ENCODE results near the gene TVP23A. TPM values are rescaled to one million over a fixed set of nuclear protein-coding genes. Genes with fewer than 3 reads are reported as not detected.
"Not testable (repeated sequence)": the region's sequence is repeated elsewhere in the genome, so short reads cannot be mapped to it uniquely, and the experiment has no call there.

TVP23A gene
- polyA plus RNA-seq, 1 donor, result 2.3 TPM

DNA sequence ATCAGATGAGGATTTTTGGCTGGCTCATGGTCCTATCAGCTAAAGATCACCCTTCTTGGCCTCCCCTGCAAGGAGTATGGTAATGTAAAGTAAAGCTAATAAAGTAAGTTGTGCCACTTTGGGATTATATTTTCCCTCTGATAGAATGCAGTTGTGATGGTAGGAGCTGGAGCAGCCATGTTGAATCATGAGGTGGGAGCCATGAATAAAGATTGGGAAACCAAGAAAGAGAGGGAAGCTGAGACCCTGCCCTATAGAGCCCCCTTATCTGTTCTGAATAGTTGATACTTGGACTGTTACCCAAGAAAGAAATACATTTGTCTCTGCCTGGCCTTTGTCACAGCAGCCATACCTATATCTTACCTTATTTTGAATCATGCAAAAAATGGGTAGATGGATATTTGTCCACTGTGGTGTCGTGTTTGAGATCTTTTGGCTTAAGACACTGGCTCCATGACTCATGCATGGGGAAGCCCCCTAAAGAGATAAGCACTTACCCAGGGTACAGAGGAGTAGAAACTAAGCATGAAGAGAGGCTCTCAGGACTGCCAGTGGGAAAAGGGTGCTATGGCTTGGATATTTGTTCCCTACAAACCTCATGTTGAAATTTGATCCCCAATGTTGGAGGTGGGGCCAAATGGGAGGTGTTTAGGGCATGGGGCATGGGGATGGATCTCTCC is 17.7 kb upstream of the TVP23A start:
- no peak for DNase-seq (ENCODE audit: low read depth)

DNA sequence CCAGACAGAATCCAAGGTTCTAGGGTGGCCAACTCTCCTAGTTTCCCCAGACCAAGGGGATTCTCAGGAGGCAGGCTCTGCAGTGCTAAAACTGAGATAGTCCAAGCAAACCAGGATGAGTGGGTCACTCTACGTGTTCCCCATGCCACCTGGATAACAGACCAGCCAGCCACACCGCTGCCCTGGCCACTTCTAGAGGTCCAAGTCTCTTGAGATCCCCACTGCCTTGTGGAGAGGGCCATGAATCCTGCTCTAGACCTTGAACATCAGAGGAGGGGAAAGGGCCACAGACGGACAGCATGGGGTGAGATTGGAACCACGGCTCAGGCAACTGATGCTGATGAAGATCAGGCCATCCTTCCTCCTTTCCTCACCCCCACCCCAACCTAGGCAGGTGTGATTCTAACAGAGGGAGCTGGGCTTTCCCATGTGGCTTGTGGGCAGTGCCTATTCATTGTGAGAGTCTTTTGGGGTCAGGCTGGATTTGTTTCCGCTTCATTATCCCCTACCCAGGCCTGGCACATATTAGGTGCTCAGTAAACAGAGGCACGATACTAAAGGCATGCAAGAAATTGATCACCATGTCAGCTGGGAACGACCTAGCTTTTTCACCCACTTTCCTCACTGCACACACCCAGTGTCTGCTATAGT is 16.8 kb upstream of the TVP23A start:
- no peak for DNase-seq (ENCODE audit: low read depth)

DNA sequence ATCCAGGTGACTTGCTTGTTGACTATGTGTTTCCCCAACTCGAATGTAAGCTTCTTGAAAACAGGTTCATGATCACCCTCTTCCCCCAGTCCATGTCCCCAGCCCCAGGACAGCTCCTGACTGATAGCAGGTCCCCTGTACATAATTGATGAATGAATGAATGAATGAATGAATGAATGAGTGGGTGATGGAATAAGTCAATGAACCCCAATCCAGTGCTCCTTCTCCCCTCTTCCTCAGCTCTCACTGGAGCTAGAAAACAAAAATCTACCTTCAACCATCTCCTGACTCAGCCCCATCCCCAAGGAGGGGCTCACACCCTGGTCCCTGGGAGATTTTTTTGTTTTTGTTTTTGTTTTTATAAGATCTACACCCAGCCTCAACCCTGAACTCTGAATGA is 16.2 kb upstream of the TVP23A start:
- no peak for DNase-seq (ENCODE audit: low read depth)

DNA sequence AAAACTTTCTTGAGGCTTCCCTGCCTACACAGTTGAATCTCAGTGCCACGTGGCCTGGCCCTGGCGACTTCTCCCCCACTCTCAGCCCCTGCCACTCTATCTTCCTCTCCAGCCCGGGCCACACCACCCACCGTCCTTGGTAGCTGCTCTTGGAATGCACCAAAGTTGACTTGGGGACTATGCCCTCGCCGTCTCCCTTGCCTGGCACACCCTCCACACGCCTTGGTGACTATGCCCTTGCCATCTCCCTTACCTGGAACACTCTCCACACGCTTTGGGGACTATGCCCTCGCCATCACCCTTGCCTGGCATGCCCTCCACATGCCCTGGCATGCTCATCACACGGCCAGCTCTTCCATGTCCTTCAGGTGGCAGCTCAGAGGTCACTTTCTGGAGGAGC is 15.5 kb upstream of the TVP23A start:
- DNase-seq (ENCODE audit: low read depth), result no peak

DNA sequence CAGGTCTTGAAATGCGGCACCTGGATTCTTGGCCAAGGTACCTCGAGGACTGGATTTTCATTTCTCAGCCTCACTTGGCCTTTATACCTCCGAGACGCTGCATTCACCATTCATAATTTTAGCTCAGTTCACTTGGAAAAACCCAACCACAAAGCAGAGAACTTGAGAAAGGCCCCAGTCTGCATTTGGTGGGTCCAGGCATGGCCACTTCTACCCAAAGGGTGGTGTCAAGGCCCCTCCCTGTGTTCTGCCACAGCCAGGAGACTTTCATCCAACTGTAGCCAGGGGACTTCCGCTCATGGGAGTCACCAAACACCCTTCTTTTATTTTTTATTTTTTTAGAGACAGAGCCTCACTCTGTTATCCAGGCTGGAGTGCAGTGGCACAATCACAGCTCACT is 14.7 kb upstream of the TVP23A start:
- no peak for DNase-seq (ENCODE audit: low read depth)

DNA sequence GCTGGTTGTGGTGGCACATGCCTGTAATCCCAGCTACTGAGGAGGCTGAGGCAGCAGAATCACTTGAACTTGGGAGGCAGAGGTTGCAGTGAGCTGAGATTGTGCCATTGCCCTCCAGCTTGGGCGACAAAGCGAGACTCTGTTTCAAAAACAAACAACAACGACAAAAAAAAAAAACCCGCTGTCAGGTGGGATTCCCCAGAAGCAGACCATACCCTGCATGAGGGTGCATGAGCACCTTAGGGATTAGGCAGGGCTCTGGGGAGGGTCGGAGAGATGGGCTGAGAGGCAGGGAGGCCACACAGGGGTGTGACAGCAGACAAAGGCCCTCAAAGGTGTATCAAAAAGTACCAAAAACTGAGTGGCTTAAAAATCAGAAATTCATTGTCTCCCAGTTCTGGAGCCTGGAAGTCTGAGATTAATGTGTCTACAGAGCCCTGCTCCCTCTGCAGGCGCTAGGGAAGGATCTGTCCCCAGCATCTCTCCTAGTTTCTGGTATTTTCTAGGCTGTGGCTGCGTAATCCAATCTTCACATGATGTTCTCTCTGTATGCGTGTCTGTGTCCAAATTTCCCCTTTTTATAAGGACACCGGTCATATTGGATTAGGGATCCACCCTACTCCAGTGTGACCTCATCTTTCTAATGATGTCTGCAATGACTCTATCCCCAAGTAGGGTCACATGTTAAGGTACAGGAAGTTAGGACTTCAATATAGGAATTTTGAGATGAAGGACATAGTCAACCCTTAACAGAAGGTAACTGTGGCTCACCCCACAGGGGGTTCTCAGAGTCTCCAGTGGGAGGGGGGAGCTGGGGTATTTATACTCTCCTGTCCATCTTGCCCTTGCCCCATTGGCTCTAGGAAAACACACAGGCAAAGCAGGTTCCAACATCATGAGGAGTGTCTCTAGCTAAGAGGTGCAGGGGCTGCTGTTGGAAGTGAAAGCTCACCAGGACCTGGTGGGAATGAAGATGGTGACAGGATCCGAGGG is 13.6 kb upstream of the TVP23A start:
- DNase-seq (ENCODE audit: low read depth), result no peak

DNA sequence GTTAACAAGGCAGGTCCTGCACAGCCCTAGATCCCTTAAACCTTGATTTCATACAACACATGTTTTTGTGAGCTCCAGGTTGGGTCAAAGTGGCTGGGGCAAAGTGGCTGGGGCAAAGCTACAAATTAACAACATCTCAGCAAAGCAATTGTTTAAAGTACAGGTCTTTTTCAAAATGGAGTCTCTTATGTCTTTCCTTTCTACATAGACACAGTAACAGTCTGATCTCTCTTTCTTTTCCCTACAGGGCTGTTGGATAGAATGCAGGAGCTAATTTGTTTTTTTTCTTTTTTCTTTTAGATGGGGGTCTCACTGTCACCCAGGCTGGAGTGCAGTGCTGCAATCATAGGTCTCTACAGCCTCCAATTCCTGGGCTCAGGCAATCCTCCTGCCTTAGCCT is 11.6 kb upstream of the TVP23A start:
- not testable (repeated sequence) for DNase-seq (ENCODE audit: low read depth)

DNA sequence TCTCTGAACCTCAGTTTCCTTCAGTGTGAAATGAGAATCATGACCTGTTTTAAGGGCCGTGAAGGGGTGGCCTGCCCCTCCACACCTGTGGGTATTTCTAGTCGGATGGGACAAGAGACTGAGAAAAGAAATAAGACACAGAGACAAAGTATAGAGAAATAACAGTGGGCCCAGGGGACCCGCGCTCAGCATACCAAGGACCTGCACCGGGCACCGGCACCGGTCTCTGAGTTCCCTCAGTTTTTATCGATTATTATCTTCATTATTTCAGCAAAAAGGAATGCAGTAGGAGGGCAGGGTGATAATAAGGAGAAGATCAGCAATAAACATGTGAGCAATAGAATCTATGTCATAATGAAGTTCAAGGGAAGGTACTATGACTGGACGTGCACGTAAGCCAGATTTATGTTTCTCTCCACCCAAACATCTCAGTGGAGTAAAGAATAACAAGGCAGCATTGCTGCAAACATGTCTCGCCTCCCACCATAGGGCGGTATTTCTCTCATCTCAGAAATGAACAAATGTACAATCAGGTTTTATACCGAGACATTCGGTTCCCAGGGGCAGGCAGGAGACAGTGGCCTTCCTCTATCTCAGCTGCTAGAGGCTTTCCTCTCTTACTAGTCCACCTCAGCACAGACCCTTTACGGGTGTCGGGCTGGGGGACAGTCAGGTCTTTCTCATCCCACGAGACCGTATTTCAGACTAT is 10.9 kb upstream of the TVP23A start:
- DNase-seq (ENCODE audit: low read depth), result not testable (repeated sequence)

DNA sequence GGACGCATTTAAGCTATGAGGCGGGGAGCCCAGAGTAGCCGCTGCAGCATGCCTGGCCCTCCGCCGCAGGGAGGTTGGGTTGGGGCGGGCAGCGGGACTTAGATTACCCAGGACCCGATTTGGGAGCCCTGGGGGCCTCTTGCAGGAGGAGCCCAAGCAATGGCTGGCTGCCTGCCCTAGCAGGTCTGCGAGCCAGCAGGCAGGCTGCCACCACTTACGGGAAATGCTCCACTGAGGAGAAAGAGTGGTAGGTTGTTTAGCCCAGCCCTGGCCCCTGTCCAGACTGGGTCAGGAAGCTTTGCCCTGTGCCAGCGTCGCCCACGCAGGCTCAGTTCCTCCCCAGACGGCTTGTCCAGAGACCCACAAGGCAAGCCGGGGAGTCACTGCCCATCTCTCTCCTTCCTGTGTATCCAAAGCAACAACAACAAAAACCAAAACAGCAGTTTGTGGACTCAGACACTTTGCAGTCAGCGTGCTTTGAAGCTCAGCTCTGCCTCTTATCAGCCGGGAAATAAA is 10.3 kb upstream of the TVP23A start:
- peak; percentile 72 for DNase-seq (ENCODE audit: low read depth)

DNA sequence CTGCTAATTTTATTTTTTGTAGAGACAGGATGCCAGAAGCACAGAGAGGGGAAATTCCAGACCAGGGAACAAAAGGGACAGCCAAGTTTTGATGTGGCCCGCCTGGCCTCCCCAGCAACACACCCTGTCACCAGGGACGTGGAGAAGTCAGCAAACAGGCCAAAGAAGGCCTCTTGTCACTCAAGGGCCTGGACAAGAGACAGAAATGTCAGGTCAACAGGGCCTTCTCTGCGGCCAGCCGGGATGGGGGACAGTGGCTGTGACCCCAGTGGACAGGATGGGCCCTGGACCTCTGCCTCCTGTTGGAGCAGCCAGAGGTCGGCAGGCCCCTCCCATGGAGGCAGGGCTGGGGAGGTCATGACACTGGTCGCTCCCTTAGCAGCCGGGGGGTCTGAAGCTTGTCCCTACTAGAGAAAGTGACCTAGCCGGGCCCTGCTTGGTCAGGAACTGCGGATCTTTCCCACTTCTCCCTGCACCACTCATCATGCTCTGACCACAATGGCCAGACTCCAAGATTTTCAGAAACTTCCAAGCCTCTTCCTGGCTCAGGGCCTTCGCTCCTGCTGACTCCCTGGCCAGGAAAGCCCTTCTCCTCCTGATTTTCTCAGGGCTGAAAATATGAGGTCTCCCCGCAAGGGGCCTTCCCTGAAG is 9.2 kb upstream of the TVP23A start:
- DNase-seq (ENCODE audit: low read depth), result peak; percentile 91

DNA sequence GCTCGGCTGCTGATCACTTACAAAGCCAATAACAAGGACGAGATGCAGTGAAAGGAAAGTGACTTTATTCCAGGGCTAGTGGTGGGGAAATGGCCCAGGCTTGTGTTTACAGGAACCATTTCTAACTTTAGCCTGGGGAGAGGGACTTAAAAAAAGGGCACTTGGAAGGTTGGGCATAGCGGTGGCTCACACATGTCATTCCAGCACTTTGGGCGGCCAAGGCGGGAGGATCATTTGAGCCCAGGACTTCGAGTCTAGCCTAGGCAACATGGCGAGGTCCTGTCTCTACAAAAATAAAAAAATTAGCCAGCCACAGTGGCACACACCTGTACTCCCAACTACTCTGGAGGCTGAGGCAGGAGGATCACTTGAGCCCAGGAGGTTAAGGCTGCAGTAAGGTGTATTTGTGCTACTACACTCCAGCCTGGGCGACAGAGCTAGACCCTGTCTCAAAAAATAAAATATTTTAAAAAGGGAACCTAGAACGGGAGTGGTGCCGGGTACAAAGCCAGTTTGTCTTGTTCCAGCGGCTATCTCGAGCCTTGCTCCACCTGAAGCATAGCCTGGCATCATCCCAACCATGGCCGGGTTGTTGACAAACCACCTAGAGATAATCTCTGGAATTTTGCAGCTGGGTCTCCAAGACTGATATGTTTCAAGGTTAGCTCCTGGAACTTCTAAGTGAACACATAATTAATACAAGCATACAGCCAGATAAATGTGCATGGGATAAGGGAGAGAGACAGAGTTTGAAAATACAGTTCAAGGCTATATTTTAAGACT is 5.7 kb upstream of the TVP23A start:
- no peak for DNase-seq (ENCODE audit: low read depth)

DNA sequence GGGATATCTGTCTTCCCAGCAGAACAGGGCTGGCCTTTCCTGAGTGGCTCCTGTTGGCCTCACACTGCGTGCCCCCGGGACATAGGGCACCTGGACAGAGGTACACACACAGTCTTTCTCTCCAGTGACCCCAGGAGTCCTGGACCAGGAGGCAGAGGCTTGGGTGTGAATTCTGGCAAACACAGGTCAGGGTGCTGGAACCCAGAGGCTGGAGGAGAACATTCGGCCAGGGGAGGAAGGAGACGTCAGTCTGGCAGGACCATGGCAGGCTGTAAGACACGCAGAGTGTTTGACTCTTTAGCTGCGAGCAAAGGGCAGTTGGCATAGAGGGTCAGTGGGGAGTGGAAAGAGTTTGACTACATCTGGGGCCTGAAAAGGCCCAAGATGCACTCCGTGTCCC is 4.1 kb upstream of the TVP23A start:
- no peak for DNase-seq (ENCODE audit: low read depth)

DNA sequence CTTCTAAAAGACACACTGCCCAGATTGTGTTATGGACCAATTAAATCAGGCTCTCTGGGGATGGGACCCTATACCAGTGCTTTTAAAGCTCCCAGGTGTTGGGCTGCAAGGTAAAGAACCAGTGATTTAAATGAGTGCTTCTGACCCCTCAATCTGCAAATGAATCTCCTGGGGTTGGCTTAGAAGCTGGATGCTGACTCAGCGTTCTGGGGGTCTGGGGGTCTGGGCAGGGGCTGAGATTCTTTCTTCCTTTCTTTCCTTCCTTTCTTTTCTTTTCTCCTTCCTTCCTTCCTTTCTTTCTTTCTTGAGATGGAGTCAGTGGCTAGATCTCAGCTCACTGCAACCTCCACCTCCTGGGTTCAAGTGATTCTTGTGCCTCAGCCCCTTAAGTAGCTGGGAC is 2.0 kb upstream of the TVP23A start:
- DNase-seq (ENCODE audit: low read depth), result no peak

DNA sequence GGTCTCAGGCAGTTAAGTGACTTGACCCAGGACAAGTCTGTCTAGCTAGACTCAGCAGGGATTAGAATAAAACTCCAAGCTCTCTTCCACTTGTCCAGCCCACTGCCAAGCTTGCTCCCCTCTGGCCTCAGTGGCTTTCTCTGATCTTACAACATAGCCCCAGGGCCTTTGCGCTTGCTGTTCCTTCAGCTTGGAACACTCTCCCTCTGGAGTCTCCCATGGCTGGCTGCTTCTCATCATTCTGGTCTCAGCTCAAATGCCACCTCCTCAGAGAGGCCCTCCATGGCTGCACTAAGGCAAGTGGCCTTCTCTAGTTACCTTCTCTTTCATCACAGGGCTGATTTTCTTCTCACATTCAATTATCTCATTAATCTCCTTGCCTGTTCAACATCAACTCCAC is 1.1 kb downstream of the TVP23A start:
- no peak for DNase-seq (ENCODE audit: low read depth)

DNA sequence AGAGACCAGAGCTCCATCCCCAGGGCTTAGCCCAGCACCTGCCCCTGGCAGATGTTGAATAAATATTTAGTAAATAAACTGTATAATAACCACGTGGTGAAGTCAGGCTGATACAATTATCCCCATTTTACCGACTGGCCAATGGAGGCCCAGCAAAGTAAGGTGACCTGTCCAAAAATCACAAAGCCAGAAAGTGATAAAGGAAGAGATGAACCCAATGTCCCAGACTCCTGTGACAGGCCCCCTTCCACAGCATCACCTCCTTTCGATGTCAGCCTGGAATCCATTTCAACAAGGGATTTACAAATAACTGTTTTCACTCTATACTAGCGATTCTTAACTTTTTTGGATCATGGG is 5.5 kb downstream of the TVP23A start:
- no peak for DNase-seq (ENCODE audit: low read depth)

DNA sequence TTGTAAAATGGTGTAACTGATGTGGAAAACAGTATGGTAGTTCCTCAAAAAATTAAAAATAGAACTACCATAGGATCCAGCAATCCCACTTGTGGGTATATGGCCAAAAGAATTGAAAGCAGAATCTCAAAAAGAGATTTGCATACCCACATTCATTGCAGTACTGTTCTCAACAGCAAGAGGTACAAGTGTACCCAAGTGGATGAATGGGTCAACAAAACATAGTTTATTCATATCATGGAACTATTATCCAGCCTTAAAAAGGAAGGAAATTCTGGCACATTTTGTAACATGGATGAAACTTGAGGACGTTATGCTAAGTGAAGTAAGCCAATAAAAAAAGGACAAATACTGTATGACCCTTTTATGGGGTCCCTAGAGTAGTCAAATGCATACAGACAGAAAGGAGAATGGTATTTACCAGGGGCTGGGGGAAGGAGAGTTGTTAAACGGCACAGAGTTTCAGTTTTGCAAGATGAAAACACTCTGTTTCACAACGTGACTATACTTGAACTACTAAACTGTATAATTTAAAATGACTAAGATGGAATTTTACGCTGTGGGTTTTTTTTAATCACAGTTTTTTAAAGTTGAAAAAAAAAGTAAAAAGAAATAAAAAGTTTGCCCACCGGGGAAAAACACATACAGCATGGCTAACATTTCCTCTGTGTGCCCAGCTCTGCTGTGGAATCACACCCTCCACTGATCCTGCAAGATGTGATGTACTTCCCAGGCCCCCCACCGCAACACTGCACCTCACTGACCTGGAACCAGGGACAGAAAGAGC is 6.1 kb downstream of the TVP23A start:
- no peak for DNase-seq (ENCODE audit: low read depth)

DNA sequence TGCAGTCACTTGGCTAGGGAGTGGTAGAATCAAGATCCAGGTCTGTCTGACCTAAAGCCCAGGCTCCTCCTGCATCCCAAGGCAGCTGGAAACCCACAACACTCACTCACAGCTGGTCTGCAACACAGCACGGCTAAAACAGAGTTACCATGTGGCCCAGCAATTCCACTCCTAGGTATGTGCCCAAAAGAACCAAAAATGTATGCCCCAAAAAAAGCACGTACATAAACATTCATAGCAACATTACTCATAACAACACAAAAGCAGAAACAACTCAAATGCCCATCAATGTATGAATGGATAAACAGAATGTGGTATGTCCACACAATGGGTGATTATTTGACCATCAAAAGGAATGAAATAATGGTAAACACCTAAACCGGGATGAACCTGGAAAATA is 8.9 kb downstream of the TVP23A start:
- DNase-seq (ENCODE audit: low read depth), result no peak

DNA sequence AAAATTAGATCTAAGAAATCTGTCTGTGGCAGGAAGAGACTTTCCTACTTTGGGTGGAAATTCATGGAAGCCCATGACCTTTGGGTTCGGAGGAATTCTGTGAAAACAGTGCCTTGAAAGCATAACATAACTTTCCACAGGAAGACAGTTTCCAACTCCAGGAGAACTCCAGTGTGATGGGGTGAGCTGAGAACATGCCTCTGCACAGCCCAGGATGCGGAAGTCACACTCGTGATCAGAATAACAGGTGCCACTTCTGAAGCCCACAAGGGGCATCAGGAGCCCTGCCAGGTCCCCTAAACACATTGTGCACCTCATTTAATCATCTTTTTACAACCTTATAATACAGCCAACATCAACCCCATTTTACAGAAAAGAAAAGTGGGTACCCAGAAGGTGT is 9.7 kb downstream of the TVP23A start:
- DNase-seq (ENCODE audit: low read depth), result no peak

DNA sequence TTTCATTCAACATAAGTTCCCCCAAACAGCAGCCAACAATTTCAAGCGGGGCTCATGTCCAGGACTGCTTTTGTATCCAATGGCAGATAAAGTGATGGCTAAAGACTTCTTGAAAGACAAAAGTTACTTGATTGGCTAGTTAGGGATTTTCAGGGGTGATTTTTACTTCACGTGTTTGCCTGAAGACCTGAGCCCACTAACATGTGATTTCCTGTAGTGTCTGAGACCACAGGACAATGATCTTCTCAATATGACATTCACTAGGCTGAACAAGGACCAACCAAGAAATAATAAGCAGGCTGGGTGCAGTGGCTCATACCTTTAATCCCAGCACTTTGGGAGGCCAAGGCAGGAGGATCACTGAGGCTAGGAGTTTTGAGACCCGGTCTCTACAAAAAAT is 10.4 kb downstream of the TVP23A start:
- no peak for DNase-seq (ENCODE audit: low read depth)

DNA sequence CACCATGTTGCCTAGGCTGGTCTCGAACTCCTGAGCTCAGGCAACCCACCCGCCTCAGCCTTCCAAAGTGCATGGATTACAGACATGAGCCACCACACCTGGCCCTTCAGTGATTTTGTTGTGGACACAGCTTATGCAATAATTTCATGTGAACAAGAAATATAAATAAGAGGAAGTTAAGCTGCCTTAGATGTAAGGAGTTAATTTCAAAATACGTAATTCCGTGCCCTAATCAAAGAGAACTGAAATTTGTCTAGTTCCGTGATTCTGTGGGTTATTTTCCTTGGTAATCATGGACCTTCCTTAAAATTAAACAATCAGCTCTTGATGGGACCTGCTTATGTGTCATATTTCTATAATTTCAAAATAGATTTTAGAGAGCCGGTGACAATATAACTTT is 11.9 kb downstream of the TVP23A start:
- DNase-seq (ENCODE audit: low read depth), result no peak
